GM19023 (cell line): ENCODE measurements around the gene ALDH3A1.

Experiments
- ATAC-seq: cut with Tn5 transposase; IDR thresholded peaks from one replicate; pipeline ENCODE4 v1.9.1; 2021; ENCODE audit warnings: mild to moderate bottlenecking, moderate library complexity; ENCODE audit not compliant: unreplicated experiment

ALDH3A1 gene

DNA sequence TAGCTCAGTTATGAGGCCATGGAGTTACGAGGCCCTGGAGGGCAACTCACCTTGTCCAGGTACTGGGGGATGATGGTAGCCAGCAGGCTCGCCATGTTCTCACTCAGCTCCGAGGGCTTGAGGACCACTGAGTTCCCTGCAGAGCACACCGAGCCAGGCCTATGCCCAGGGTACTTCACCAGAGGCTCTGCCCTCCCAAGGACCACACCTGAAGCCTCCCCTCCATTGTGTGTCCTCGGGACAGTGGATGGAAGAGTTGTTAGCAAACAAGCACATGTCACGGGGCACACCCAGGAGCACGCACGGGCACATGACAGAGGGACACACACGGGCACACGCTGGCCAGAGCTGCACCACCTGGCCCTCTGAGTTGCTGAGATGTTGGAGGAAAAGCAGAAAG lies 5.6 kb downstream of the ALDH3A1 start:
- ATAC-seq = no peak

GRCh38 chr17:19741832-19742457 lies 6.2 kb downstream of the ALDH3A1 start:
- no peak for ATAC-seq

DNA sequence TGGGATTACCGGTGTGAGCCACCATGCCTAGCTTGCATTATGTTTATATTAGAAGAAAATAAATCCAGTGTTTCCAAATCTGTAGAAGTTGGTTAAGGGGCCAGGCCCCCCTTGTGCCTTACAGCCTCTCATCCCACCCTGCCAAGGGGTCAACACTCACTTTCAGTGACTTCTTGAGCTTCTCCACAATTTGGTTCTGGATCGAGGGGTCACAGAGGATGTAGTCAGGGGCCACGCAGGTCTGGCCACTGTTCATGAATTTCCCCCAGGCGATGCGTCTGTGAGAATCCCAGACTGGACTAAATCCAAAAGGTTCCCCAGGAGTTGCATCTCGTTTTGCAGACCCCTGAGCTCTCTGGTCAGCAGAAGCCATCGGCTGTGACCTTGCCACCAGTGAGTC lies 7.2 kb downstream of the ALDH3A1 start:
- ATAC-seq = no peak

GRCh38 chr17:19739241-19740201 lies 8.6 kb downstream of the ALDH3A1 start:
- ATAC-seq = no peak

DNA sequence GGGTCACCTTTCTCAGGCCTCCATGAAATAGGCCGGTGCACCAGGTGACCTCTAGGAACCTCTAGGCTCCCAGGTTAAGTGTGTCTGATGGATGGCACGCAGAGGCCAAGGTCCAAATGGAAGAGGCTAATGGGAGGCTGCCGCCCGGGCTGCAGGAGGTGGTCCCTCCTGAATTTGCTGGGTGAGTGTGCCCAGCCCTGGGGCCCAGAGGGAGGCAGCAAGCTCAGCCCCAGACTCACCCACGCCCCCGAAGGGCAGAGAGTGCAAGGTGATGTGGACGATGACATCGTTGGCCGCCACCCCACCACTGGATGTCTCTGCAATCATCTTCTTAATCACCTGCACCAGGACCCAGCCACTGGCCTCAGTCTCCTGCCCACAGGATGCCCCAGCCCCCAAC lies 9.3 kb downstream of the ALDH3A1 start:
- ATAC-seq = no peak

- no peak for ATAC-seq
These were observed 10.0 kb downstream of the ALDH3A1 start for GRCh38 chr17:19738073-19738449.

DNA sequence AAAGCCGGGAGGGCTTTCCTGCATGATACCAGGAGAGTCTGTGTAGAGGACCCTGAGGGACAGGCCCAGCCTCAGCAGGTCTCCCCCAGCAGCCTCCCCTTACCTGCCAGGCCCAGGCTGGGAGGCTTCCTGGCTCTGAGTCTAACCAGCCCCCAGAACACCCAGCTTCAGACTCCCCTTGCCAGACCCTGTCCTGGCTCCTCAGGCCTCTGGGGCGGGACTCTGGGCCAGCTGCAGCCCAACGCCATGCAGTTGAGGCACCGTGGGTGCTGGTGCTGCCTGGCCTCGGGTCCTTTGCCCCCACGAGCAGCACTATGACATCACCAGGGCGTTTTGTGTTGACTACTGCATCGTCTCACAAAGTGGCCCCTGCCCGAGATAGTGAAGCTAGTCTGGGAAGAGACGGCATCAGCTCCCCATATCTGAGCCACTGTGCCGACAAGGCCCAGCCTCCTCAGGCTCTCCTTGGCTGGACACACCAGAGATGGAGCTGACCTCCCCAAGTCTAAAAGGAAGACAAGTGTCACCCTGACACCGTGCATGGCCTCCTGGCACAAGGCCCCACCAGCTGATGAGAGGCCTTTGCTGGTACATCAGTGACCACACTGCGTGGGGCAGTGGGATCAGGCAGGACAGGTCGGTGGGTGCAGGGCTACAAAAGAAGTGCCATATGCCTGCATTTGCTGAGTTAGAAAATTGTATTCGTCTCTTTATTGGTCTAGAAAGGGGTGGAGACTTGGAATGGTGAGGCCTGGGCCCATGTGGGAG lies 10.6 kb downstream of the ALDH3A1 start:
- no peak for ATAC-seq

GRCh38 chr17:19736071-19736470 lies 12.0 kb downstream of the ALDH3A1 start:
- ATAC-seq = no peak

GRCh38 chr17:19733953-19734526 lies 14.1 kb downstream of the ALDH3A1 start:
- ATAC-seq = no peak

DNA sequence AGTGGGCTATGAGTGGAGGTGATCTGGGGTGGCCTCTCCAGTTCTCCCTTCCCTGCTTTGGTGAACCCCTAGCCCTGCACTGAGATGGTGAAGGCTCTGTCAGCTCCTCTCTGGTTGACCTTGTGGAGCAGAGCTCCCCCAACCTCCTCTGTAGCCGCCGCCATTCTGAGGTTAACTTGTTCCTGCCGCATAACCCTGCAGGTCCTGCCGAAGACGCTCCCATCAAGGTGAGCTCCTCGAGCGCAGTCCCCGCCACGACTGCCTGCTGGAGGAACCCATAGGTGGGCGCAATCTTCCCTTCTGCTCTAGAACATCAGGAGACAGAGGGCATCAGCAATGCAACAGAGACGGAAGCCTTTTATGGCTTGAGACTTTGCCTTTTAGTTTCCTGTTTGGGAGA lies 16.5 kb downstream of the ALDH3A1 start:
- ATAC-seq = no peak

DNA sequence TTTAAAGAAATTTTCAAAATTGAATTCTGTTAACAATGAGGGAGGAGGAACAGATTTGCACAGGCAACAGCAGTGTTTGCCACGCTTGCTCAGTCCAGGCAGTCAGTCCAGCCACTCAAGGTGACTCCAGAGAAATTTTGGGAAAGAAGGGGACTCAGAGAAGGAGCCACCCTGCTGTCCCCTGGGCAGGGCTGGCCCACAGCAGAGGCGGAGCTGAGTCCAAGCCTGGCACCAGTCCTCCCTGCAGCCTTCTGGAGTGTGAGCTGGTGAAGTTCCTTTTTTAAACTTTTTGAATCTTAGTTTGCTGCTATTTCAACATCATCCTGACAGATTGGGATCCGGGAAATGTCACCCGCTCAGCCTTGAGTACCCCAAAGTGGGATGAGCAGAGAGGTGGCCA lies 17.3 kb downstream of the ALDH3A1 start:
- no peak for ATAC-seq

GRCh38 chr17:19729900-19730299 lies 18.2 kb downstream of the ALDH3A1 start:
- ATAC-seq = no peak

DNA sequence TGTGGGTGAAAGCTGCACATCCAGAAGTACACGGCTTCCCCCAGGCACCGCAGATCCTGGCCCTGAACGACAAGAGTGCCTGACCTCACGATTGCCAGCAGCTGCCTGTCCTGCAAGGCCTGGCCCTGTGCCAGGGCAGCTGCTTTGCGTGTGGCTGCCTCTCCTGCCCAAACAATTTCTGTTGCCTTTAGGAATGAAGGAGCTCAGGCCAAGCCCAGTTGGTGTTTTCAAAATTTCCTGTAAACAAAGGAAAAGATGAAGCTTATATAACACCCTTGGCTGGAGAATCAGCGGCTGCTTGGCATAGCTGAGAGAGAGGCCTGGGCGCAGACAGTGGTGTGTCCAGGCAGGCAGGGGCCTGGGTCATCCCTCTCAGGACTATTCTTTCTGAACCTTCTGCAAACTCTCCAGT lies 20.0 kb downstream of the ALDH3A1 start:
- no peak for ATAC-seq

DNA sequence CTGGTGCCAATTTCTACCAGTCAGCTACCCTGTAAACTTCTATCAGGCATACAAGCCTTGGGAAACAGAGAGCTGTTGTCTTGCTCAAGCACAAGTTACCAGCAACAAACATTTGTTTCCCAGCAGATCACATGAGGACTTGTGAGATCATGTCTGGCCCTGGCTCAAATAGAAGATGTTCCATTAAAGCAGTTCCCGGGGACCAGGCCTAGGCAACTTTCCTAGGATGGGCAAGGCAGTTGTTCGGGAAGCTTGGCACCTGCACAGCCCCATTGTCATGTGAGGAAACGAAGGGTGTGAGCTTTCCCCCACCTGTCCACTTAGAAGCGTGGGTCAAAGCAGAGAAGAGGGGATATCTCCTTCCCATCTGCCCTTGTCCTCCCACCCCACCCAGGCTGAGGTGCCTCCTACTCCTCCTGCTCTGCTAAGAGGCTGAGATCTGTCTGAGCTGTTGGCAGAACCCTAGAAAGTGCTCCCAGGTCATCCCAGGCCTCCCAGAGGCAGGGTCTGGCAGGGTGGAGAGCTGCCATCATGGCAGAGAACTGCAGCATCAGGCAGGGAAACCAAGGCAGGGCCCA lies 20.5 kb downstream of the ALDH3A1 start:
- no peak for ATAC-seq

DNA sequence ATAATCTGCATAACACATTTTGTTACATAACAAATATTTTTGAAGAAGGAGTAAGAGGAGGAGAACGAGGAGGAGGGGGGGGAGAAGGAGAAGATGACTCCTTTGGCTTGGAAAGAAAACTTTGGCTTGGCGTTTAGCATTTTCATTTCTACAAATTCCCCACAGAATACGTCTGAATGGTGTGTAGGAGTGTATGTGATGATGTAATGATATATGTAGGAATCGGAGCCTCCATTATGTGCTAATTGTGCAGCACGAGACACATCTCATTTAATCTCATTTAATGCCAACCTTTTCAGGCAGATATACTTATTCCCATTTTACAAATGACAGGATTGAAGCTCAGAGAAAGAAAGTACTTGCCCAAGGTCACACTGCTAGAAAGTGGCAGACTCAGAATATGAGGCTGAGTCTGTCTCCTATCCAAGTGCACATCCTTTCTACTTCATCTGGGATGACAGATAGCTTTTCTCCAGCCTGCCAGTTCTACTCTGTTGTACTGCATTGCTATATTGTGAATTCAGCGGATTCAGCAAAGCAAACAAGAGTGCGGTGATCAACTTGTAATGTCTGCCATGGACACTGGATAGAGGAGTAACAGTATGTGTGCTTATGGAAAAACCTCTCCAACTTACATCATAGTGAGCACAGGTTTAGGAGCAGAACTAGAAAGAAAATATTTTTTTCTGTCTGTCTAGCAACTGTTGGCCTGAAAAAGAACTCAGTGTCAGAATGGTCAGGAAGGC lies 21.3 kb downstream of the ALDH3A1 start:
- no peak for ATAC-seq

DNA sequence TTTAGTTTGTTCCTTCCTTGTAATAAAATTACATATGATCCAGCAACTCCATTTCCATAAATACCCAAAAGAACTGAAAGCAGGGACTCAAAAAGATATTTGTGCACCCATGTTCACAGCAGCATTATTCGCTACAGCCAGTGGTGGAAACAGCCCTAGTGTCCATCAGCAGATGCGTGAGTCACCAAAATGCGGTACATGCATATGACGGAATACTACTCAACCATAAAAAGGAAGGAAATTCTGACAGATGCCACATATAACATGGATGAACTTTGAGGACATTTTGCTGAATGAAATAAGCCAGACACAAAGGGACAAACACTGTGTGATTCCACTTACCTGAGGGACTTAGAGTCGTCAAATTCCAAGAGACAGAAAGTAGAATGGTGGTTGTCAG lies 22.6 kb downstream of the ALDH3A1 start:
- ATAC-seq = no peak

GRCh38 chr17:19724501-19725420 lies 23.3 kb downstream of the ALDH3A1 start:
- no peak for ATAC-seq

DNA sequence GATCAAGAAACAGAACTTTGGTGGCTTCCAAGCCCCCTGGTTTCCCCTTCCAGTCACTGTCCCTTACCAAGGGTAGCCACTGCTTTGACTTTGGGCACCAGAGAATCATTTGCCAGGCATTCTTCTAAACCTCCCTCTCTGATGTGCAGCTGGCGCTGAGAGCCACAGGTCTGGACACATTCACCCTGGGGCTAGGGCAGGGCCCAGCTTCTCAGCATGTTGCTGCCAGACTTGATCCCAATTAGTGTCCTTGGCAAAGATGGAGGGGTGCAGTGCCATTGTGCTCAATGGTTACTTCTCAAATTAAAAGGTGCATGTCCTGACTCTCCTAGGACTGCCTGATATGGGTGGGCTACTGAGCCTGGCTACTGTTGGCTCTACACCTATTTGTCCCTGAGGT lies 24.1 kb downstream of the ALDH3A1 start:
- no peak for ATAC-seq
